DND-41 (cell line): ENCODE data around the gene EGR4.

Experiments
- CTCF ChIP-seq: IDR thresholded peaks from 2 replicates; pipeline ENCODE4 v1.5.1; 2012; ENCODE audit warnings: borderline replicate concordance, low read length, moderate library complexity, mild to moderate bottlenecking; ENCODE audit not compliant: poor library complexity, severe bottlenecking; ENCODE audit errors: extremely low read depth
- EZH2 ChIP-seq: IDR thresholded peaks from 3 replicates; pipeline ENCODE4 v1.6.1; 2012; ENCODE audit warnings: borderline replicate concordance, low read depth, mild to moderate bottlenecking, moderate library complexity, low read length, inconsistent platforms; ENCODE audit not compliant: severe bottlenecking

- no peak for TF ChIP-seq CTCF
- no peak for TF ChIP-seq EZH2
Observed at GRCh38 chr2:73292906-73293533, 328 bp downstream of the EGR4 start.
